ENCODE data around the gene CTR9. TPM values are rescaled to one million over a fixed set of nuclear protein-coding genes. Genes with fewer than 3 reads are reported as not detected.

Gene CTR9
- total and polyA plus RNA-seq, 2 experiments from 2014 or later: 23.2 to 35.9 TPM

- Histone ChIP-seq H3K36me3 (peaks cover 56% of the 10 kb centered on the region), H3K4me3 (no peak overlapping the region), H3K27me3 (no peaks in the 10 kb centered on the region), H3K9me3 (ENCODE audit: low read depth) (no peaks in the 10 kb centered on the region), H3K27ac (no peak overlapping the region), H3K4me1 (ENCODE audit: low read depth) (no peaks in the 10 kb centered on the region)
- no peak for TF ChIP-seq CTCF (IDR thresholded peaks at IDR 0.05; ENCODE audit: low read depth, low read length)
- DNase-seq (ENCODE audit: low read depth in 1 of 2, low spot score in 1 of 2): no peak
Observed at GRCh38 chr11:10777393-10777793, 26.3 kb downstream of the CTR9 start.

- no peaks in the 10 kb centered on the region for H3K9me3 ChIP-seq (ENCODE audit: low read depth)
- peaks cover 52% of the 10 kb centered on the region for H3K36me3 ChIP-seq
- H3K4me3 ChIP-seq: no peak overlapping the region
- H3K4me1 ChIP-seq (ENCODE audit: low read depth): no peaks in the 10 kb centered on the region
- H3K27me3 ChIP-seq: no peaks in the 10 kb centered on the region
- TF ChIP-seq CTCF (IDR thresholded peaks at IDR 0.05; ENCODE audit: low read depth, low read length): no peak
- H3K27ac ChIP-seq: no peak overlapping the region
- DNase-seq (ENCODE audit: low read depth in 1 of 2, low spot score in 1 of 2): no peak
Observed at GRCh38 chr11:10777806-10778205, 26.8 kb downstream of the CTR9 start.

GRCh38 chr11:10778217-10778970, 27.3 kb downstream of the CTR9 start:
- TF ChIP-seq CTCF (IDR thresholded peaks at IDR 0.05; ENCODE audit: low read depth, low read length): no peak
- Histone ChIP-seq H3K27me3 (no peaks in the 10 kb centered on the region), H3K27ac (no peak overlapping the region)

GRCh38 chr11:10779086-10779485, 28.0 kb downstream of the CTR9 start:
- no peak for DNase-seq (ENCODE audit: low read depth in 1 of 2, low spot score in 1 of 2)
- peaks cover 4% of the 10 kb centered on the region for H3K4me1 ChIP-seq (ENCODE audit: low read depth)
- no peaks in the 10 kb centered on the region for H3K9me3 ChIP-seq (ENCODE audit: low read depth)
- no peak overlapping the region for H3K4me3 ChIP-seq
- H3K27ac ChIP-seq: no peak overlapping the region
- no peaks in the 10 kb centered on the region for H3K27me3 ChIP-seq
- TF ChIP-seq CTCF (IDR thresholded peaks at IDR 0.05; ENCODE audit: low read depth, low read length): no peak
- peaks cover 41% of the 10 kb centered on the region for H3K36me3 ChIP-seq

More at GRCh38 chr11:10778217-10778970, 27.3 kb downstream of the CTR9 start:
- Histone ChIP-seq H3K36me3 (peaks cover 46% of the 10 kb centered on the region), H3K4me3 (no peak overlapping the region), H3K4me1 (ENCODE audit: low read depth) (no peaks in the 10 kb centered on the region), H3K9me3 (ENCODE audit: low read depth) (no peaks in the 10 kb centered on the region)
- peak in 1 of 2 donors; percentile 75 for DNase-seq (ENCODE audit: low read depth in 1 of 2, low spot score in 1 of 2)

- no peak for TF ChIP-seq CTCF (IDR thresholded peaks at IDR 0.05; ENCODE audit: low read depth, low read length)
- Histone ChIP-seq H3K36me3 (peaks cover 35% of the 10 kb centered on the region), H3K9me3 (ENCODE audit: low read depth) (no peaks in the 10 kb centered on the region), H3K4me1 (ENCODE audit: low read depth) (peaks cover 12% of the 10 kb centered on the region), H3K4me3 (no peak overlapping the region), H3K27me3 (no peaks in the 10 kb centered on the region), H3K27ac (no peak overlapping the region)
- no peak for DNase-seq (ENCODE audit: low read depth in 1 of 2, low spot score in 1 of 2)
Observed at GRCh38 chr11:10780040-10780439, 29.0 kb downstream of the CTR9 start.

Data from cardiac muscle cell (in vitro differentiated cells and primary cell).